ENCODE results near the gene TIAM2. TPM values are rescaled to one million over a fixed set of nuclear protein-coding genes. Genes with fewer than 3 reads are reported as not detected.
A peak's percentile ranks its signal among the peaks of the same experiment; 100 is the strongest.

The TIAM2 gene
- total and polyA plus RNA-seq, 10 of the 15 experiments (the other 5 are each of a cell fraction or from before 2014, with no cell fraction given), result 1.1 to 10.5 (median 2.3) TPM

DNA sequence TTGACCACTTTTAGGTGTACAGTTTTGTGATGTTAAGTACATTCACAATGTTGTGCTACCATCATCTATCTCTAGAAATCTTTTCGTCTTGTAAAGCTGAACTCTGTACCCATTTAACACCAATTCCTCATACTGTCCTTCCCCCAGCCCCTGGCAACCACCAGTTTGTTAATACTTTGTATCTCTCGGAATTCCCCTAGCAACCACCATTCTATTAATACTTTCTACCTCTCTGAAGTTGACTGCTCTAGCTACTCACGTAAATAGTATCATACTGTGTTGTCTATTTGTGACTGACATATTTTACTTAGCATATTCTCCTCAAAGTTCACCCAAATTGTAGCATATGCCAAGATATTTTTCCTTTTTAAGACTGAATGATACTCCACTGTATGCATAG is 186.4 kb downstream of the TIAM2 start (continued):
- TF ChIP-seq, protein P1, sequence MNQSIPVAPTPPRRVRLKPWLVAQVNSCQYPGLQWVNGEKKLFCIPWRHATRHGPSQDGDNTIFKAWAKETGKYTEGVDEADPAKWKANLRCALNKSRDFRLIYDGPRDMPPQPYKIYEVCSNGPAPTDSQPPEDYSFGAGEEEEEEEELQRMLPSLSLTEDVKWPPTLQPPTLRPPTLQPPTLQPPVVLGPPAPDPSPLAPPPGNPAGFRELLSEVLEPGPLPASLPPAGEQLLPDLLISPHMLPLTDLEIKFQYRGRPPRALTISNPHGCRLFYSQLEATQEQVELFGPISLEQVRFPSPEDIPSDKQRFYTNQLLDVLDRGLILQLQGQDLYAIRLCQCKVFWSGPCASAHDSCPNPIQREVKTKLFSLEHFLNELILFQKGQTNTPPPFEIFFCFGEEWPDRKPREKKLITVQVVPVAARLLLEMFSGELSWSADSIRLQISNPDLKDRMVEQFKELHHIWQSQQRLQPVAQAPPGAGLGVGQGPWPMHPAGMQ (IDR thresholded peaks at IDR 0.05; ENCODE audit: borderline replicate concordance), result no peak
- TF ChIP-seq, protein P2, sequence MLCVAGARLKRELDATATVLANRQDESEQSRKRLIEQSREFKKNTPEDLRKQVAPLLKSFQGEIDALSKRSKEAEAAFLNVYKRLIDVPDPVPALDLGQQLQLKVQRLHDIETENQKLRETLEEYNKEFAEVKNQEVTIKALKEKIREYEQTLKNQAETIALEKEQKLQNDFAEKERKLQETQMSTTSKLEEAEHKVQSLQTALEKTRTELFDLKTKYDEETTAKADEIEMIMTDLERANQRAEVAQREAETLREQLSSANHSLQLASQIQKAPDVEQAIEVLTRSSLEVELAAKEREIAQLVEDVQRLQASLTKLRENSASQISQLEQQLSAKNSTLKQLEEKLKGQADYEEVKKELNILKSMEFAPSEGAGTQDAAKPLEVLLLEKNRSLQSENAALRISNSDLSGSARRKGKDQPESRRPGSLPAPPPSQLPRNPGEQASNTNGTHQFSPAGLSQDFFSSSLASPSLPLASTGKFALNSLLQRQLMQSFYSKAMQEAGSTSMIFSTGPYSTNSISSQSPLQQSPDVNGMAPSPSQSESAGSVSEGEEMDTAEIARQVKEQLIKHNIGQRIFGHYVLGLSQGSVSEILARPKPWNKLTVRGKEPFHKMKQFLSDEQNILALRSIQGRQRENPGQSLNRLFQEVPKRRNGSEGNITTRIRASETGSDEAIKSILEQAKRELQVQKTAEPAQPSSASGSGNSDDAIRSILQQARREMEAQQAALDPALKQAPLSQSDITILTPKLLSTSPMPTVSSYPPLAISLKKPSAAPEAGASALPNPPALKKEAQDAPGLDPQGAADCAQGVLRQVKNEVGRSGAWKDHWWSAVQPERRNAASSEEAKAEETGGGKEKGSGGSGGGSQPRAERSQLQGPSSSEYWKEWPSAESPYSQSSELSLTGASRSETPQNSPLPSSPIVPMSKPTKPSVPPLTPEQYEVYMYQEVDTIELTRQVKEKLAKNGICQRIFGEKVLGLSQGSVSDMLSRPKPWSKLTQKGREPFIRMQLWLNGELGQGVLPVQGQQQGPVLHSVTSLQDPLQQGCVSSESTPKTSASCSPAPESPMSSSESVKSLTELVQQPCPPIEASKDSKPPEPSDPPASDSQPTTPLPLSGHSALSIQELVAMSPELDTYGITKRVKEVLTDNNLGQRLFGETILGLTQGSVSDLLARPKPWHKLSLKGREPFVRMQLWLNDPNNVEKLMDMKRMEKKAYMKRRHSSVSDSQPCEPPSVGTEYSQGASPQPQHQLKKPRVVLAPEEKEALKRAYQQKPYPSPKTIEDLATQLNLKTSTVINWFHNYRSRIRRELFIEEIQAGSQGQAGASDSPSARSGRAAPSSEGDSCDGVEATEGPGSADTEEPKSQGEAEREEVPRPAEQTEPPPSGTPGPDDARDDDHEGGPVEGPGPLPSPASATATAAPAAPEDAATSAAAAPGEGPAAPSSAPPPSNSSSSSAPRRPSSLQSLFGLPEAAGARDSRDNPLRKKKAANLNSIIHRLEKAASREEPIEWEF (IDR thresholded peaks at IDR 0.05; ENCODE audit: insufficient replicate concordance, low read depth, low read length), result peak; percentile 68
- TF ChIP-seq, protein P3, sequence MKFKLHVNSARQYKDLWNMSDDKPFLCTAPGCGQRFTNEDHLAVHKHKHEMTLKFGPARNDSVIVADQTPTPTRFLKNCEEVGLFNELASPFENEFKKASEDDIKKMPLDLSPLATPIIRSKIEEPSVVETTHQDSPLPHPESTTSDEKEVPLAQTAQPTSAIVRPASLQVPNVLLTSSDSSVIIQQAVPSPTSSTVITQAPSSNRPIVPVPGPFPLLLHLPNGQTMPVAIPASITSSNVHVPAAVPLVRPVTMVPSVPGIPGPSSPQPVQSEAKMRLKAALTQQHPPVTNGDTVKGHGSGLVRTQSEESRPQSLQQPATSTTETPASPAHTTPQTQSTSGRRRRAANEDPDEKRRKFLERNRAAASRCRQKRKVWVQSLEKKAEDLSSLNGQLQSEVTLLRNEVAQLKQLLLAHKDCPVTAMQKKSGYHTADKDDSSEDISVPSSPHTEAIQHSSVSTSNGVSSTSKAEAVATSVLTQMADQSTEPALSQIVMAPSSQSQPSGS (IDR thresholded peaks at IDR 0.05; ENCODE audit: low read length), result no peak
- TF ChIP-seq NFIC (IDR thresholded peaks at IDR 0.05; ENCODE audit: low read depth, low read length) (peak; percentile 74), WRNIP1 (IDR thresholded peaks at IDR 0.05; ENCODE audit: borderline replicate concordance, low read depth, low read length) (no peak), HDAC2 (IDR thresholded peaks at IDR 0.05) (no peak), LARP7 (IDR thresholded peaks at IDR 0.05) (no peak), HCFC1 (IDR thresholded peaks at IDR 0.05; ENCODE audit: low read length) (no peak), BRCA1 (IDR thresholded peaks at IDR 0.05; ENCODE audit: low read depth, low read length) (no peak), BACH1 (IDR thresholded peaks at IDR 0.05; ENCODE audit: borderline replicate concordance) (no peak), ASH2L (IDR thresholded peaks at IDR 0.05; ENCODE audit: borderline replicate concordance, low read depth) (no peak), CHD4 (IDR thresholded peaks at IDR 0.05) (no peak), RAD51 (IDR thresholded peaks at IDR 0.05) (no peak), YY1 (IDR thresholded peaks at IDR 0.05; ENCODE audit: low read depth, low read length) (no peak), SUZ12 (IDR thresholded peaks at IDR 0.05; ENCODE audit: unreplicated experiment) (no peak), DPF2 (IDR thresholded peaks at IDR 0.05) (peak; percentile 33; the same call in 1 of the 2 replicates), GATAD2B (conservative IDR thresholded peaks at IDR 0.05; ENCODE audit: low read depth) (no peak)
- TF ChIP-seq, protein P4, sequence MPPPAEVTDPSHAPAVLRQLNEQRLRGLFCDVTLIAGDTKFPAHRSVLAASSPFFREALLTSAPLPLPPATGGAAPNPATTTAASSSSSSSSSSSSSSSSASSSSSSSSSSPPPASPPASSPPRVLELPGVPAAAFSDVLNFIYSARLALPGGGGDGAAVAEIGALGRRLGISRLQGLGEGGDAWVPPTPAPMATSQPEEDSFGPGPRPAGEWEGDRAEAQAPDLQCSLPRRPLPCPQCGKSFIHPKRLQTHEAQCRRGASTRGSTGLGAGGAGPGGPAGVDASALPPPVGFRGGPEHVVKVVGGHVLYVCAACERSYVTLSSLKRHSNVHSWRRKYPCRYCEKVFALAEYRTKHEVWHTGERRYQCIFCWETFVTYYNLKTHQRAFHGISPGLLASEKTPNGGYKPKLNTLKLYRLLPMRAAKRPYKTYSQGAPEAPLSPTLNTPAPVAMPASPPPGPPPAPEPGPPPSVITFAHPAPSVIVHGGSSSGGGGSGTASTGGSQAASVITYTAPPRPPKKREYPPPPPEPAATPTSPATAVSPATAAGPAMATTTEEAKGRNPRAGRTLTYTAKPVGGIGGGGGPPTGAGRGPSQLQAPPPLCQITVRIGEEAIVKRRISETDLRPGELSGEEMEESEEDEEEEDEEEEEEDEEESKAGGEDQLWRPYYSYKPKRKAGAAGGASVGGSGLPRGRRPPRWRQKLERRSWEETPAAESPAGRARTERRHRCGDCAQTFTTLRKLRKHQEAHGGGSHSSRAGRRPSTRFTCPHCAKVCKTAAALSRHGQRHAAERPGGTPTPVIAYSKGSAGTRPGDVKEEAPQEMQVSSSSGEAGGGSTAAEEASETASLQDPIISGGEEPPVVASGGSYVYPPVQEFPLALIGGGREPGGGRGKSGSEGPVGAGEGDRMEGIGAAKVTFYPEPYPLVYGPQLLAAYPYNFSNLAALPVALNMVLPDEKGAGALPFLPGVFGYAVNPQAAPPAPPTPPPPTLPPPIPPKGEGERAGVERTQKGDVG (CRISPR knock-in tag; IDR thresholded peaks at IDR 0.05), result no peak
- TF ChIP-seq, protein P5, sequence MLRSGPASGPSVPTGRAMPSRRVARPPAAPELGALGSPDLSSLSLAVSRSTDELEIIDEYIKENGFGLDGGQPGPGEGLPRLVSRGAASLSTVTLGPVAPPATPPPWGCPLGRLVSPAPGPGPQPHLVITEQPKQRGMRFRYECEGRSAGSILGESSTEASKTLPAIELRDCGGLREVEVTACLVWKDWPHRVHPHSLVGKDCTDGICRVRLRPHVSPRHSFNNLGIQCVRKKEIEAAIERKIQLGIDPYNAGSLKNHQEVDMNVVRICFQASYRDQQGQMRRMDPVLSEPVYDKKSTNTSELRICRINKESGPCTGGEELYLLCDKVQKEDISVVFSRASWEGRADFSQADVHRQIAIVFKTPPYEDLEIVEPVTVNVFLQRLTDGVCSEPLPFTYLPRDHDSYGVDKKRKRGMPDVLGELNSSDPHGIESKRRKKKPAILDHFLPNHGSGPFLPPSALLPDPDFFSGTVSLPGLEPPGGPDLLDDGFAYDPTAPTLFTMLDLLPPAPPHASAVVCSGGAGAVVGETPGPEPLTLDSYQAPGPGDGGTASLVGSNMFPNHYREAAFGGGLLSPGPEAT (IDR thresholded peaks at IDR 0.05; ENCODE audit: low read depth), result peak; percentile 87

All from GM12878 (cell line).